Cardiac septum (tissue), 1 donor: ENCODE measurements around the gene PHACTR3. TPM values are rescaled to one million over a fixed set of nuclear protein-coding genes. Genes with fewer than 3 reads are reported as not detected.
A peak's percentile ranks its signal among the peaks of the same experiment; 100 is the strongest.

ENCODE experiments used
- DNase-seq: peaks from one replicate; pipeline ENCODE4 v3.0.0-alpha.2; 2020; ENCODE audit warnings: low spot score
- intact Hi-C: fragments of 100-400 bp; cut with DNase I; formaldehyde crosslinking; loops from one replicate; pipeline ENCODE4 v1.14.0; 2022
- total RNA-seq: library from RNA; stranded (reverse); fragmentation: NEBNext Ultra II Directional; extraction: Animal tissue kit (Norgen Biotek cat#: 25700); gene quantifications from one replicate; pipeline ENCODE4 v1.2.1, GENCODE V29; 2021
- donor health status: DM: no; HTN: no; CAD: no.

The PHACTR3 gene
- total RNA-seq, 1 donor from 2014 or later, result 0.54 TPM

GRCh38 chr20:59824711-59825562 lies 220.6 kb downstream of the PHACTR3 start:
- peak; percentile 64 for DNase-seq
- intact Hi-C loops, result no loop called here

- no peak for DNase-seq
- intact Hi-C loops, result no loop called here
Measured at GRCh38 chr20:59825563-59825920, 221.2 kb downstream of the PHACTR3 start.

DNA sequence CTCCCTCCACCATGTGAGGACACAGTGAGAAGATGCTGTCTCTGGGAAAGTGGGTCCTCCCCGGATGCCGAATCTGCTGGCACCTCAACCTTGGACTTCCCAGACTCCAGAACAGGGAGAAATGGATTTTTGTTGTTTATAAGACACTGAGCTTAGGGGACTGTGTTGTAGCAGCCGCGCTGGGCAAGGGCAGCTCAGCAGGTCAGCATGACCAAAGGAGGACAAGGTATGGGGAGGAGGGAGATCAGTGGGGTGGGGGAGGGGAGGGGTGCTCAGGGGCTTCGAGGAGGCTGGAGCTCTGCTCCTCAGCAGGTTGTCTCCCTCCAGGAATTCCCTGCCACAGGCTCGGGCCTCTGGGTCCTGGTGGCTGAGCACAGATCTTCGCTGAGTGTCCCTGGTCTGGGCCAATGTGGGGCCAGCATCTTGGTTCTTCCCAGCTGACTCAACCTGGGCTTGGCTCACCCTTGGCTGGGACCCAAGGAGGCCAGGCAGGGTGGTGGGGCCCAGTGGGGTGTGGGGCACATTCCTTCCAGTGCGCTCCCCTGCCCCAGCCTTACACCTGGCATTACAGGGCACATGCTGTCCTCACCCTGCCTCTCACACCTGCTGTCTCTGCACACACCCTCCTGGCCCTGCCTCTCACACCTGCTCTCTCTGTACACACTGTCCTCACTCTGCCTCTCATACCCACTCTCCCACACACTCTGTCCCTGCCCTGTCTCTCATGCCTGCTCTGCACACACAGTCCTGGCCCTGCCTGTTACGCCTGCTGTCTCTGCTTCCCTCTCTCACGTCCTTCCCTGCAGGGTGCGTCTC lies 221.8 kb downstream of the PHACTR3 start:
- intact Hi-C loops, result no loop called here
- DNase-seq, result no peak

DNA sequence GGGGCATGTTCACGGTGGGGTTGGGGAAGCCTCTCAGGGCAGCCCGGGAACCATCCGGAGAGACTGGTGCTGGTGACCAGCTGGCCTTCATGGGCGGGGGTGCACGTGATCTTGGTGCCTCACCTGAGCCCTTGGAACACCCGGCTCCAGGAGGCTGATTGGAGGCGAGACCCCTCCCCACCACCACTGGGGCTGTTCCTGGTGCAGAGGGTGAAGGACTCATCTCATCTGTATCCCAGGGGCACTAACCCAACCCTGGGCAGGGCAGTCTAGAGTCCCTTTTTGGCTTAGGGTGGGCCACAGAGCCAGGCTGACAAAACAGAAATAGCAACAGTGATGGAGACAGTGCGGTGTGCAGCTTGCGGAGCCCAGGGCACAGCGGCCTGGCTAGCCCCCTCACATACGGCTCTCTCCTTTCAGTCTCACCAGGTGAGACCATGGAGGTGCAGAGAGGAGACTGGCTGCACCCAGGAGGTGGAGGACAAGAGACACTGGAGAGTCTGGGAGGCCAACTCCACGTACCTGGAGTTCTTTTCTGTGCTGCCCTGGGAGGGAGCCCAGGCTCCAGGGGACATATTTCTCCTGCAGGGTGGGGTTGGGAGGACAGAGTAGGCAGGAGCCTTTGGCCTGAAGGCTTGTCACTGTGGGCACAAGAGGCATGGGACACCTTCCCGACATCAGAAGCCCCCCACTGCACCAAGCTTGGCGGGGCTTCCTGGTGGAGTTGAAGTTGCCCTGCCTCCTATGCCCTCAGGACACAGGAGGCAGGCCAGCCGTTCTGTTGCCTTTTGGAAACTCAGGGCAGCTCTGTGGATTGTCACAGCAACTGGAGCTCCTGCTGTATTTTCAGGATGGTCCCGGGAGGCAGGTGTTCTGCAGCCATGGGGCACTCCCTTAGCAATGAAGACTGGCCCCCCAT lies 223.1 kb downstream of the PHACTR3 start:
- DNase-seq, result no peak
- intact Hi-C loops, result no loop called here

DNA sequence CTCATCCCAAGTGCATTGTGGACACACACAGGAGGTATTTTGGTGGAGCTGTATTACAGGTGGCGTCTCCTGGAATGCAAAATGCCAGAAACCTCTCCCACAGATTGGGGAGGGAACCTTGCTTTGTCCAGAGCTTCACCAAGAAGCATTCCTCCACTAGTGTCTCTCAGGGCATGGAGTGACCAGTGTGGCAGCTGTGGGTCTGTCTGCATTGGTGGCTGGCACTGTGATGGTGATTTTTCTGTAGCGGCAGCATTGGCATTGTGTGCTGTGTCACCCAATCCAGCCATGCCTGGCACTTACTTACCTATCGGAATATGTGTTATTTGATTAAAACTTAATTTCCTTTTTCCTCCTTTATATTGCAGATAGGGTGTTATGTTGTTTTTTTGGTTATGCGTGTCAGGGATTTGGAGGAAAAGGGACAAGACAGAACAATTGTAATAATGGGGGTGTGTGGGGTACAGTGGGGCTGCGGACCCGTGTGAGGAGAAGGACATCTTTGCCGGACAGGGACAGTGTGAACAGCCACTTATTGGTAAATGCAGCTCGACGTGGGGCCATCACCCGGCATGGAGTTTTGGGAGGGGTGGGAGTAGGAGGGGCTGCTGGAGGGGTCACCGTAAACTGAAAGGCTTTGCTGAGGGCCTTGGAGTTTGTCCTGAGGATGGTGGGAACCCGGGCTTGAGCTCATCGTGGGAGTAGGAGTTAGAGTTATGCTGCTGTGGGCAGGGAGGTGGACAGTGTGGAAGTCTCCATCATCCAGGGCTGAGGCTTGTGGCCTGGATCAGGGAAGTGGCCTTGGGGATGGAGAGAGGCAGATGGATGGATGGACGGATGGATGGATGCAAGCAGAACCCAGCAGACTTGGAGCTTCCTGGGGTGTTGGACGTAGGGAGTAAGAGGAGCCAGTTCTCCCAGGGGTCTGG lies 224.0 kb downstream of the PHACTR3 start:
- intact Hi-C loops, result no loop called here
- no peak for DNase-seq

- intact Hi-C loops, result no loop called here
- DNase-seq, result no peak
Measured at GRCh38 chr20:59829054-59829785, 224.9 kb downstream of the PHACTR3 start.

DNA sequence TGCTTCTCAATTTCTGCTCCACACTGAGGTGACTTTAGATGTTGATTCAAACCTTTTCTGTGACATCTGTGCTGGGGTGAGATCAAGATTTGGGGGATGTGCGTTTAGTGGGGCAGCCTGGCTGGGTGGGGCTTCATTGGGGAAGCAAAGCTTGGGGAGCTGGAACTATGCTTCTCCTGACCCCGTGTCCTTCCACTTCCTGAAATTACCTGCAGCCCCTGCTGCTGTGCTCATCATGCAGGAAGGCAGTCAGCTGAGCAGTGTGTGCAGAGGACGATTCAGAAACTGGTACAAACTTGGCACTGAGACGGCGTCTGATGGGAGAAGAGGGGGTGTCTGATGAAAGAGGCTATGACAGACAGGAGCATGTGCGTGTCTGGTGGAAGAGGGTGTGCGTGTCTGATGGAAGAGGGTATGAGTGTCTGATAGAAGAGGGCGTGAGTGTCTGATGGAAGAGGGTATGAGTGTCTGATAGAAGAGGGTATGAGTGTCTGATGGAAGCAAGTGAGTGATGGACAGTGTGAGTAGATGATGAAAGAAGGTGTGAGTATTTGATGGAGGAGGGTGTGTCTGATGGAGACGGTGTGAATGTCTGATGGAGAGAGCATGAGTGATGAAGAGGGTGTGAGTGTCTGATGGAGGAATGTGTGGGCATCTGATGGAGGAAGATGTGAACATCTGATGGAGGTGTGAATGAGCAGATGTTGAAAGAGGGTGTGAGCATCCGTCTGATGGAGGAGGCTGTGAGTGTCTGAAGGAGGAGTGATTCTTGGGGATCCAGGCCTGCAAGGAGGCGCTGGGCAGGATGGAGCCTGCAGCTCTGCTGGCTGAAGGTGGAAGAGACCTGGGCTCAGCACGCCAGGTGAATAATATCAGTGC lies 225.7 kb downstream of the PHACTR3 start:
- intact Hi-C loops, result no loop called here
- no peak for DNase-seq

GRCh38 chr20:59830665-59831023 lies 226.3 kb downstream of the PHACTR3 start:
- DNase-seq, result no peak
- intact Hi-C loops, result no loop called here

GRCh38 chr20:59831024-59831915 lies 226.9 kb downstream of the PHACTR3 start:
- no peak for DNase-seq
- intact Hi-C loops, result no loop called here

GRCh38 chr20:59831916-59832270 lies 227.6 kb downstream of the PHACTR3 start:
- intact Hi-C loops, result no loop called here
- DNase-seq, result no peak

GRCh38 chr20:59832406-59833363 lies 228.3 kb downstream of the PHACTR3 start:
- no peak for DNase-seq
- intact Hi-C loops, result no loop called here

GRCh38 chr20:59835057-59835447 lies 230.7 kb downstream of the PHACTR3 start:
- no peak for DNase-seq
- intact Hi-C loops, result no loop called here

- intact Hi-C loops, result no loop called here
- no peak for DNase-seq
Measured at GRCh38 chr20:59835448-59836395, 231.4 kb downstream of the PHACTR3 start.

DNA sequence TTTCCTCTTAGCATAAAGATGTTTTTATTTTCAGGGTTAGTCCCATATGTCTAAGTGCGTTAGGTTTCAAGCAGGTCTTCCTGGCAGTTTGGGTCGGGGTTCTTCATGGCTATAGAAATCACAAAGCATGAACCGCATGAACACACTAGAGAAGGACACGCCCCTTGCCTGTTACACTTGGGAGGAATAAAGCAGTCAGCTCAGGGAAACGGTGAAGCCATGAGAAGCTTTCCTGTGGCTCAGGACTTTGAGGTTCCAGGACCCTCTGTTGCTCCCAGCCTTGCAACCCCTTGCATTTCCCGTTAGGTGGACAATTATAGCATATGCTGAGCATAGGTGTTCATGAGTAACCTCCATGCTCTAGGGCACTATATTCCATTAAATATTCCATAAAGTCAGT lies 232.4 kb downstream of the PHACTR3 start:
- no peak for DNase-seq
- intact Hi-C loops, result no loop called here
